ENCODE data around the gene ZC3HAV1. TPM values are rescaled to one million over a fixed set of nuclear protein-coding genes. Genes with fewer than 3 reads are reported as not detected.

ZC3HAV1 gene
- polyA plus RNA-seq, 4 donors = 7.3 to 21.2 (median 9.8) TPM

- FAIRE-seq = no peak
- no peak overlapping the region for H3K27ac ChIP-seq (ENCODE audit: low read depth in 1 of 3, low read length in 2 of 3)
- no peaks in the 10 kb centered on the region for H3K36me3 ChIP-seq (ENCODE audit: control insufficient read depth in 3 of 3, insufficient read depth in 2 of 3, low read depth in 1 of 3, low read length in 3 of 3)
- 65 to 79% (median 69%) methylated on average over 5 of the region's 5 CpGs for WGBS, 3 donors
- H3K9me3 ChIP-seq (ENCODE audit: control insufficient read depth in 2 of 2, insufficient read depth in 1 of 2, low read depth in 1 of 2, low read length in 1 of 2) = no peaks in the 10 kb centered on the region
- no peak for DNase-seq
- no peak overlapping the region for H3K4me3 ChIP-seq (ENCODE audit: low read depth in 1 of 3, low read length in 3 of 3)
- no peaks in the 10 kb centered on the region for H3K27me3 ChIP-seq (ENCODE audit: control insufficient read depth in 3 of 3, insufficient read depth in 3 of 3, low read length in 3 of 3)
- H3K4me1 ChIP-seq (ENCODE audit: control insufficient read depth in 3 of 3, insufficient read depth in 2 of 3, low read depth in 1 of 3, low read length in 2 of 3) = peaks cover 3 to 20% (median 9%) of the 10 kb centered on the region in 3 donors
Measured at GRCh38 chr7:139117599-139118233, 8.2 kb upstream of the ZC3HAV1 start.

GRCh38 chr7:139116999-139117398 is 7.5 kb upstream of the ZC3HAV1 start:
- Histone ChIP-seq H3K4me3 (ENCODE audit: low read depth in 1 of 3, low read length in 3 of 3) (no peak overlapping the region), H3K4me1 (ENCODE audit: control insufficient read depth in 3 of 3, insufficient read depth in 2 of 3, low read depth in 1 of 3, low read length in 2 of 3) (peaks cover 3 to 20% (median 9%) of the 10 kb centered on the region in 3 donors), H3K27me3 (ENCODE audit: control insufficient read depth in 3 of 3, insufficient read depth in 3 of 3, low read length in 3 of 3) (no peaks in the 10 kb centered on the region), H3K27ac (ENCODE audit: low read depth in 1 of 3, low read length in 2 of 3) (no peak overlapping the region), H3K9me3 (ENCODE audit: control insufficient read depth in 2 of 2, insufficient read depth in 1 of 2, low read depth in 1 of 2, low read length in 1 of 2) (no peaks in the 10 kb centered on the region), H3K36me3 (ENCODE audit: control insufficient read depth in 3 of 3, insufficient read depth in 2 of 3, low read depth in 1 of 3, low read length in 3 of 3) (no peaks in the 10 kb centered on the region)
- WGBS, 3 donors = 47 to 83% (median 59%) methylated on average over 3 of the region's 3 CpGs
- DNase-seq = peak; percentile 47 to 54
- FAIRE-seq = no peak

GRCh38 chr7:139115104-139115503 is 5.6 kb upstream of the ZC3HAV1 start:
- no peaks in the 10 kb centered on the region for H3K9me3 ChIP-seq (ENCODE audit: control insufficient read depth in 2 of 2, insufficient read depth in 1 of 2, low read depth in 1 of 2, low read length in 1 of 2)
- WGBS, 3 donors = 61 to 89% (median 87%) methylated on average over 3 of the region's 3 CpGs
- peaks cover 3 to 20% (median 12%) of the 10 kb centered on the region in 3 donors for H3K4me1 ChIP-seq (ENCODE audit: control insufficient read depth in 3 of 3, insufficient read depth in 2 of 3, low read depth in 1 of 3, low read length in 2 of 3)
- H3K27ac ChIP-seq (ENCODE audit: low read depth in 1 of 3, low read length in 2 of 3) = no peak overlapping the region
- DNase-seq (no peak), FAIRE-seq (no peak)
- no peaks in the 10 kb centered on the region for H3K27me3 ChIP-seq (ENCODE audit: control insufficient read depth in 3 of 3, insufficient read depth in 3 of 3, low read length in 3 of 3)
- no peaks in the 10 kb centered on the region for H3K36me3 ChIP-seq (ENCODE audit: control insufficient read depth in 3 of 3, insufficient read depth in 2 of 3, low read depth in 1 of 3, low read length in 3 of 3)
- H3K4me3 ChIP-seq (ENCODE audit: low read depth in 1 of 3, low read length in 3 of 3) = no peak overlapping the region

GRCh38 chr7:139114585-139114984 is 5.1 kb upstream of the ZC3HAV1 start:
- no peaks in the 10 kb centered on the region for H3K36me3 ChIP-seq (ENCODE audit: control insufficient read depth in 3 of 3, insufficient read depth in 2 of 3, low read depth in 1 of 3, low read length in 3 of 3)
- no peaks in the 10 kb centered on the region for H3K27me3 ChIP-seq (ENCODE audit: control insufficient read depth in 3 of 3, insufficient read depth in 3 of 3, low read length in 3 of 3)
- FAIRE-seq (no peak), DNase-seq (no peak)
- no peaks in the 10 kb centered on the region for H3K9me3 ChIP-seq (ENCODE audit: control insufficient read depth in 2 of 2, insufficient read depth in 1 of 2, low read depth in 1 of 2, low read length in 1 of 2)
- no peak overlapping the region for H3K27ac ChIP-seq (ENCODE audit: low read depth in 1 of 3, low read length in 2 of 3)
- peaks cover 3 to 20% (median 12%) of the 10 kb centered on the region in 3 donors for H3K4me1 ChIP-seq (ENCODE audit: control insufficient read depth in 3 of 3, insufficient read depth in 2 of 3, low read depth in 1 of 3, low read length in 2 of 3)
- no peak overlapping the region for H3K4me3 ChIP-seq (ENCODE audit: low read depth in 1 of 3, low read length in 3 of 3)
- WGBS, 3 donors = 77 to 92% (median 82%) methylated on average over 5 of the region's 5 CpGs

GRCh38 chr7:139114018-139114417 is 4.5 kb upstream of the ZC3HAV1 start:
- Histone ChIP-seq H3K27ac (ENCODE audit: low read depth in 1 of 3, low read length in 2 of 3) (no peak overlapping the region), H3K4me3 (ENCODE audit: low read depth in 1 of 3, low read length in 3 of 3) (no peak overlapping the region), H3K4me1 (ENCODE audit: control insufficient read depth in 3 of 3, insufficient read depth in 2 of 3, low read depth in 1 of 3, low read length in 2 of 3) (peaks cover 3 to 16% (median 7%) of the 10 kb centered on the region in 3 donors), H3K27me3 (ENCODE audit: control insufficient read depth in 3 of 3, insufficient read depth in 3 of 3, low read length in 3 of 3) (no peaks in the 10 kb centered on the region), H3K9me3 (ENCODE audit: control insufficient read depth in 2 of 2, insufficient read depth in 1 of 2, low read depth in 1 of 2, low read length in 1 of 2) (no peaks in the 10 kb centered on the region), H3K36me3 (ENCODE audit: control insufficient read depth in 3 of 3, insufficient read depth in 2 of 3, low read depth in 1 of 3, low read length in 3 of 3) (no peaks in the 10 kb centered on the region)
- 78 to 90% (median 81%) methylated on average over 3 of the region's 3 CpGs for WGBS, 3 donors
- FAIRE-seq (no peak), DNase-seq (no peak)

- H3K4me3 ChIP-seq (ENCODE audit: low read depth in 1 of 3, low read length in 3 of 3) = no peak overlapping the region
- no peaks in the 10 kb centered on the region for H3K27me3 ChIP-seq (ENCODE audit: control insufficient read depth in 3 of 3, insufficient read depth in 3 of 3, low read length in 3 of 3)
- DNase-seq = no peak
- H3K27ac ChIP-seq (ENCODE audit: low read depth in 1 of 3, low read length in 2 of 3) = no peak overlapping the region
- H3K4me1 ChIP-seq (ENCODE audit: control insufficient read depth in 3 of 3, insufficient read depth in 2 of 3, low read depth in 1 of 3, low read length in 2 of 3) = peaks cover 0 to 7% (median 2%) of the 10 kb centered on the region in 3 donors
- no peaks in the 10 kb centered on the region for H3K9me3 ChIP-seq (ENCODE audit: control insufficient read depth in 2 of 2, insufficient read depth in 1 of 2, low read depth in 1 of 2, low read length in 1 of 2)
- no peak for FAIRE-seq
- WGBS, 3 donors = 86 to 93% (median 86%) methylated on average over 2 of the region's 2 CpGs
- H3K36me3 ChIP-seq (ENCODE audit: control insufficient read depth in 3 of 3, insufficient read depth in 2 of 3, low read depth in 1 of 3, low read length in 3 of 3) = no peaks in the 10 kb centered on the region
Measured at GRCh38 chr7:139112741-139113250, 3.3 kb upstream of the ZC3HAV1 start.

GRCh38 chr7:139112316-139112715 is 2.8 kb upstream of the ZC3HAV1 start:
- Histone ChIP-seq H3K4me3 (ENCODE audit: low read depth in 1 of 3, low read length in 3 of 3) (no peak overlapping the region), H3K9me3 (ENCODE audit: control insufficient read depth in 2 of 2, insufficient read depth in 1 of 2, low read depth in 1 of 2, low read length in 1 of 2) (no peaks in the 10 kb centered on the region), H3K4me1 (ENCODE audit: control insufficient read depth in 3 of 3, insufficient read depth in 2 of 3, low read depth in 1 of 3, low read length in 2 of 3) (peaks cover 0 to 4% (median 2%) of the 10 kb centered on the region in 3 donors), H3K36me3 (ENCODE audit: control insufficient read depth in 3 of 3, insufficient read depth in 2 of 3, low read depth in 1 of 3, low read length in 3 of 3) (no peaks in the 10 kb centered on the region), H3K27ac (ENCODE audit: low read depth in 1 of 3, low read length in 2 of 3) (no peak overlapping the region), H3K27me3 (ENCODE audit: control insufficient read depth in 3 of 3, insufficient read depth in 3 of 3, low read length in 3 of 3) (no peaks in the 10 kb centered on the region)
- 94 to 100% (median 96%) methylated on average over 3 of the region's 3 CpGs for WGBS, 3 donors
- DNase-seq (no peak), FAIRE-seq (no peak)

- DNase-seq (peak in 1 of 2 donors; percentile 33), FAIRE-seq (no peak)
- WGBS, 3 donors = 86 to 92% (median 90%) methylated on average over 4 of the region's 4 CpGs
- Histone ChIP-seq H3K4me1 (ENCODE audit: control insufficient read depth in 3 of 3, insufficient read depth in 2 of 3, low read depth in 1 of 3, low read length in 2 of 3) (peaks cover 0 to 2% (median 0%) of the 10 kb centered on the region in 3 donors), H3K27me3 (ENCODE audit: control insufficient read depth in 3 of 3, insufficient read depth in 3 of 3, low read length in 3 of 3) (no peaks in the 10 kb centered on the region), H3K4me3 (ENCODE audit: low read depth in 1 of 3, low read length in 3 of 3) (no peak overlapping the region), H3K27ac (ENCODE audit: low read depth in 1 of 3, low read length in 2 of 3) (peak overlapping the region in 1 of 3 donors; percentile 63), H3K36me3 (ENCODE audit: control insufficient read depth in 3 of 3, insufficient read depth in 2 of 3, low read depth in 1 of 3, low read length in 3 of 3) (no peaks in the 10 kb centered on the region), H3K9me3 (ENCODE audit: control insufficient read depth in 2 of 2, insufficient read depth in 1 of 2, low read depth in 1 of 2, low read length in 1 of 2) (no peaks in the 10 kb centered on the region)
Measured at GRCh38 chr7:139111811-139112301, 2.3 kb upstream of the ZC3HAV1 start.
